ENCODE data around the gene PRKN.
"Not testable (repeated sequence)": the region's sequence is repeated elsewhere in the genome, so short reads cannot be mapped to it uniquely, and the experiment has no call there.

Gene PRKN

GRCh38 chr6:161314541-161315245, 1412.9 kb downstream of the PRKN start:
- DNase-seq = not testable (repeated sequence)

GRCh38 chr6:161313940-161314509, 1413.5 kb downstream of the PRKN start:
- DNase-seq = no peak

GRCh38 chr6:161313475-161313874, 1414.1 kb downstream of the PRKN start:
- not testable (repeated sequence) for DNase-seq

GRCh38 chr6:161309774-161310173, 1417.8 kb downstream of the PRKN start:
- DNase-seq = peak; percentile 3

- no peak for DNase-seq
These were observed 1419.4 kb downstream of the PRKN start for GRCh38 chr6:161308075-161308655.

- no peak for DNase-seq
These were observed 1421.7 kb downstream of the PRKN start for GRCh38 chr6:161305860-161306259.

- DNase-seq = no peak
These were observed 1423.8 kb downstream of the PRKN start for GRCh38 chr6:161303628-161304340.

- no peak for DNase-seq
These were observed 1424.6 kb downstream of the PRKN start for GRCh38 chr6:161302949-161303348.

GRCh38 chr6:161301338-161301737, 1426.2 kb downstream of the PRKN start:
- no peak for DNase-seq

GRCh38 chr6:161300823-161301222, 1426.7 kb downstream of the PRKN start:
- DNase-seq = no peak

- no peak for DNase-seq
These were observed 1427.8 kb downstream of the PRKN start for GRCh38 chr6:161299726-161300125.
